Ascending aorta (tissue), 2 donors: Measurements from ENCODE around the gene SLC6A8. TPM values are rescaled to one million over a fixed set of nuclear protein-coding genes. Genes with fewer than 3 reads are reported as not detected.
A peak's percentile ranks its signal among the peaks of the same experiment; 100 is the strongest.

Source experiments
- DNase-seq, 2 donors: peaks; one replicate each; pipeline ENCODE4 v3.0.0-alpha.2; 2019; ENCODE audit warnings: low spot score in 2 of 2
- H3K27ac ChIP-seq, 2 donors: fragments of 200-600 bp; sonication (generic); one replicate each; pipeline ENCODE4 v1.5.1; 2016 to 2017; ENCODE audit warnings: mild to moderate bottlenecking in 1 of 2
- H3K27me3 ChIP-seq: fragments of 200-600 bp; sonication (generic); one replicate; pipeline ENCODE4 v1.5.1; 2017
- H3K36me3 ChIP-seq, 2 donors: fragments of 200-600 bp; sonication (generic); one replicate each; pipeline ENCODE4 v1.5.1; 2016
- H3K4me1 ChIP-seq, 2 donors: fragments of 200-600 bp; sonication (generic); one replicate each; pipeline ENCODE4 v1.5.1; 2016 to 2017; ENCODE audit warnings: mild to moderate bottlenecking in 1 of 2
- H3K4me3 ChIP-seq, 2 donors: fragments of 200-600 bp; sonication (generic); one replicate each; pipeline ENCODE4 v1.5.1; 2016 to 2017; ENCODE audit warnings: mild to moderate bottlenecking in 1 of 2
- H3K9me3 ChIP-seq, 2 donors: fragments of 200-600 bp; sonication (generic); one replicate each; pipeline ENCODE4 v1.5.1; 2016
- CTCF ChIP-seq, 3 experiments: fragments of 200-600 bp in 2 of 3; fragments of 450-650 bp in 1 of 3; sonication (generic) in 2 of 3; IDR thresholded peaks; one replicate each; pipeline ENCODE4 v1.5.1; 2016 to 2019; ENCODE audit warnings: antibody characterized with exemption in 3 of 3, mild to moderate bottlenecking in 1 of 3, moderate library complexity in 1 of 3
- intact Hi-C: fragments of 100-400 bp; cut with DNase I; formaldehyde crosslinking; loops from one replicate; pipeline ENCODE4 v1.15.1; 2023
- total RNA-seq: library from RNA; depleted of rRNA; stranded (reverse); fragments of >200 nt; gene quantifications from one replicate; pipeline ENCODE4 v1.1.0, GENCODE V29; 2016

The SLC6A8 gene
- total RNA-seq, 1 donor from 2014 or later: 44.2 TPM

GRCh38 chrX:153640736-153641575 lies 46.8 kb upstream of the SLC6A8 start:
- H3K4me3 ChIP-seq: no peak overlapping the region
- no peak for TF ChIP-seq CTCF (IDR thresholded peaks at IDR 0.05)
- H3K9me3 ChIP-seq: no peaks in the 10 kb centered on the region
- no peaks in the 10 kb centered on the region for H3K4me1 ChIP-seq
- H3K27ac ChIP-seq: no peak overlapping the region
- no peaks in the 10 kb centered on the region for H3K27me3 ChIP-seq
- intact Hi-C loops: no loop called here
- no peaks in the 10 kb centered on the region for H3K36me3 ChIP-seq
- peak in 1 of 2 donors; percentile 54 for DNase-seq

- no peak for DNase-seq
Measured at GRCh38 chrX:153641627-153642026, 46.1 kb upstream of the SLC6A8 start.

GRCh38 chrX:153642051-153642654 lies 45.6 kb upstream of the SLC6A8 start:
- no peak for TF ChIP-seq CTCF (IDR thresholded peaks at IDR 0.05)
- DNase-seq: peak in 1 of 2 donors; percentile 42
- Histone ChIP-seq H3K4me3 (peak overlapping the region in 1 of 2 donors; percentile 40), H3K9me3 (no peaks in the 10 kb centered on the region), H3K4me1 (peaks cover 0 to 4% of the 10 kb centered on the region in 2 donors), H3K36me3 (no peaks in the 10 kb centered on the region), H3K27me3 (peaks cover 7% of the 10 kb centered on the region), H3K27ac (no peak overlapping the region)
- intact Hi-C loops: no loop called here

More at GRCh38 chrX:153641627-153642026, 46.1 kb upstream of the SLC6A8 start:
- H3K4me1 ChIP-seq: peaks cover 0 to under 1% of the 10 kb centered on the region in 2 donors
- no peaks in the 10 kb centered on the region for H3K9me3 ChIP-seq
- no peak for TF ChIP-seq CTCF (IDR thresholded peaks at IDR 0.05)
- intact Hi-C loops: no loop called here
- no peaks in the 10 kb centered on the region for H3K36me3 ChIP-seq
- H3K27ac ChIP-seq: no peak overlapping the region
- no peak overlapping the region for H3K4me3 ChIP-seq
- H3K27me3 ChIP-seq: peaks cover 2% of the 10 kb centered on the region

- no peaks in the 10 kb centered on the region for H3K9me3 ChIP-seq
- peaks cover 0 to 4% of the 10 kb centered on the region in 2 donors for H3K4me1 ChIP-seq
- no peak overlapping the region for H3K27ac ChIP-seq
- intact Hi-C loops: no loop called here
- no peaks in the 10 kb centered on the region for H3K36me3 ChIP-seq
- TF ChIP-seq CTCF (IDR thresholded peaks at IDR 0.05): no peak
- peak in 1 of 2 donors; percentile 49 for DNase-seq
- H3K4me3 ChIP-seq: peak overlapping the region in 1 of 2 donors; percentile 40
- H3K27me3 ChIP-seq: peaks cover 14% of the 10 kb centered on the region
Measured at GRCh38 chrX:153642655-153643430, 44.9 kb upstream of the SLC6A8 start.

GRCh38 chrX:153643431-153644351 lies 44.0 kb upstream of the SLC6A8 start:
- no peaks in the 10 kb centered on the region for H3K9me3 ChIP-seq
- H3K4me1 ChIP-seq: peaks cover 0 to 4% of the 10 kb centered on the region in 2 donors
- intact Hi-C loops: no loop called here
- H3K27ac ChIP-seq: no peak overlapping the region
- H3K27me3 ChIP-seq: peaks cover 14% of the 10 kb centered on the region
- peak in 1 of 2 donors; percentile 39 for DNase-seq
- H3K4me3 ChIP-seq: peak overlapping the region in 1 of 2 donors; percentile 16
- TF ChIP-seq CTCF (IDR thresholded peaks at IDR 0.05): no peak
- no peaks in the 10 kb centered on the region for H3K36me3 ChIP-seq
